Measurements from ENCODE around the gene GAGE12H. TPM values are rescaled to one million over a fixed set of nuclear protein-coding genes. Genes with fewer than 3 reads are reported as not detected.

The GAGE12H gene, protein sequence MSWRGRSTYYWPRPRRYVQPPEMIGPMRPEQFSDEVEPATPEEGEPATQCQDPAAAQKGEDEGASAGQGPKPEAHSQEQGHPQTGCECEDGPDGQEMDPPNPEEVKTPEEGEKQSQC
- not detected in 2 replicates for total RNA-seq

DNA sequence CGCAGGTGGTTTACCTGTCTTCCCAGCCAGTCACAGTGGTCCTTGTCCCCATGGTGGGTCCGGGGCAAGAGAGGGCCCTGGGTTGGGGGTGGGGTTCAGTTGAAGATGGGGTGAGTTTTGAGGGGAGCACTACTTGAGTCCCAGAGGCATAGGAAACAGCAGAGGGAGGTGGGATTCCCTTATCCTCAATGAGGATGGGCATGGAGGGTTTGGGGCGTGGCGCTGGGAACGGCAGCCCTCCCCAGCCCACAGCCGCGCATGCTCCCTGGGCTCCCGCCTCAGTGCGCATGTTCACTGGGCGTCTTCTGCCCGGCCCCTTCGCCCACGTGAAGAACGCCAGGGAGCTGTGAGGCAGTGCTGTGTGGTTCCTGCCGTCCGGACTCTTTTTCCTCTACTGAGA lies at the start of gene GAGE12H:
Gene GAGE12H (plus strand): TSS at position 301 of the 400 bp plus-strand sequence. CDS start 1,155 bp downstream, outside the sequence.

DNA sequence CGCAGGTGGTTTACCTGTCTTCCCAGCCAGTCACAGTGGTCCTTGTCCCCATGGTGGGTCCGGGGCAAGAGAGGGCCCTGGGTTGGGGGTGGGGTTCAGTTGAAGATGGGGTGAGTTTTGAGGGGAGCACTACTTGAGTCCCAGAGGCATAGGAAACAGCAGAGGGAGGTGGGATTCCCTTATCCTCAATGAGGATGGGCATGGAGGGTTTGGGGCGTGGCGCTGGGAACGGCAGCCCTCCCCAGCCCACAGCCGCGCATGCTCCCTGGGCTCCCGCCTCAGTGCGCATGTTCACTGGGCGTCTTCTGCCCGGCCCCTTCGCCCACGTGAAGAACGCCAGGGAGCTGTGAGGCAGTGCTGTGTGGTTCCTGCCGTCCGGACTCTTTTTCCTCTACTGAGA lies 47.9 kb upstream of the GAGE12H start, which contains the start of gene GAGE12C:
Gene GAGE12C (plus strand): TSS at position 301 of the 400 bp plus-strand sequence. CDS start 1,155 bp downstream, outside the sequence.

DNA sequence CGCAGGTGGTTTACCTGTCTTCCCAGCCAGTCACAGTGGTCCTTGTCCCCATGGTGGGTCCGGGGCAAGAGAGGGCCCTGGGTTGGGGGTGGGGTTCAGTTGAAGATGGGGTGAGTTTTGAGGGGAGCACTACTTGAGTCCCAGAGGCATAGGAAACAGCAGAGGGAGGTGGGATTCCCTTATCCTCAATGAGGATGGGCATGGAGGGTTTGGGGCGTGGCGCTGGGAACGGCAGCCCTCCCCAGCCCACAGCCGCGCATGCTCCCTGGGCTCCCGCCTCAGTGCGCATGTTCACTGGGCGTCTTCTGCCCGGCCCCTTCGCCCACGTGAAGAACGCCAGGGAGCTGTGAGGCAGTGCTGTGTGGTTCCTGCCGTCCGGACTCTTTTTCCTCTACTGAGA lies 38.3 kb upstream of the GAGE12H start, which contains the start of gene GAGE12D:
Gene GAGE12D (plus strand): TSS at position 301 of the 400 bp plus-strand sequence. CDS start 1,155 bp downstream, outside the sequence.

DNA sequence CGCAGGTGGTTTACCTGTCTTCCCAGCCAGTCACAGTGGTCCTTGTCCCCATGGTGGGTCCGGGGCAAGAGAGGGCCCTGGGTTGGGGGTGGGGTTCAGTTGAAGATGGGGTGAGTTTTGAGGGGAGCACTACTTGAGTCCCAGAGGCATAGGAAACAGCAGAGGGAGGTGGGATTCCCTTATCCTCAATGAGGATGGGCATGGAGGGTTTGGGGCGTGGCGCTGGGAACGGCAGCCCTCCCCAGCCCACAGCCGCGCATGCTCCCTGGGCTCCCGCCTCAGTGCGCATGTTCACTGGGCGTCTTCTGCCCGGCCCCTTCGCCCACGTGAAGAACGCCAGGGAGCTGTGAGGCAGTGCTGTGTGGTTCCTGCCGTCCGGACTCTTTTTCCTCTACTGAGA lies 28.8 kb upstream of the GAGE12H start, which contains the start of gene GAGE12E:
Gene GAGE12E (plus strand): TSS at position 301 of the 400 bp plus-strand sequence. CDS start 1,155 bp downstream, outside the sequence.

DNA sequence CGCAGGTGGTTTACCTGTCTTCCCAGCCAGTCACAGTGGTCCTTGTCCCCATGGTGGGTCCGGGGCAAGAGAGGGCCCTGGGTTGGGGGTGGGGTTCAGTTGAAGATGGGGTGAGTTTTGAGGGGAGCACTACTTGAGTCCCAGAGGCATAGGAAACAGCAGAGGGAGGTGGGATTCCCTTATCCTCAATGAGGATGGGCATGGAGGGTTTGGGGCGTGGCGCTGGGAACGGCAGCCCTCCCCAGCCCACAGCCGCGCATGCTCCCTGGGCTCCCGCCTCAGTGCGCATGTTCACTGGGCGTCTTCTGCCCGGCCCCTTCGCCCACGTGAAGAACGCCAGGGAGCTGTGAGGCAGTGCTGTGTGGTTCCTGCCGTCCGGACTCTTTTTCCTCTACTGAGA lies 19.2 kb upstream of the GAGE12H start, which contains the start of gene GAGE12F:
Gene GAGE12F (plus strand): TSS at position 301 of the 400 bp plus-strand sequence. CDS start 1,155 bp downstream, outside the sequence.

DNA sequence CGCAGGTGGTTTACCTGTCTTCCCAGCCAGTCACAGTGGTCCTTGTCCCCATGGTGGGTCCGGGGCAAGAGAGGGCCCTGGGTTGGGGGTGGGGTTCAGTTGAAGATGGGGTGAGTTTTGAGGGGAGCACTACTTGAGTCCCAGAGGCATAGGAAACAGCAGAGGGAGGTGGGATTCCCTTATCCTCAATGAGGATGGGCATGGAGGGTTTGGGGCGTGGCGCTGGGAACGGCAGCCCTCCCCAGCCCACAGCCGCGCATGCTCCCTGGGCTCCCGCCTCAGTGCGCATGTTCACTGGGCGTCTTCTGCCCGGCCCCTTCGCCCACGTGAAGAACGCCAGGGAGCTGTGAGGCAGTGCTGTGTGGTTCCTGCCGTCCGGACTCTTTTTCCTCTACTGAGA lies 9.6 kb upstream of the GAGE12H start, which contains the start of gene GAGE12G:
Gene GAGE12G (plus strand): TSS at position 301 of the 400 bp plus-strand sequence. CDS start 1,155 bp downstream, outside the sequence.

DNA sequence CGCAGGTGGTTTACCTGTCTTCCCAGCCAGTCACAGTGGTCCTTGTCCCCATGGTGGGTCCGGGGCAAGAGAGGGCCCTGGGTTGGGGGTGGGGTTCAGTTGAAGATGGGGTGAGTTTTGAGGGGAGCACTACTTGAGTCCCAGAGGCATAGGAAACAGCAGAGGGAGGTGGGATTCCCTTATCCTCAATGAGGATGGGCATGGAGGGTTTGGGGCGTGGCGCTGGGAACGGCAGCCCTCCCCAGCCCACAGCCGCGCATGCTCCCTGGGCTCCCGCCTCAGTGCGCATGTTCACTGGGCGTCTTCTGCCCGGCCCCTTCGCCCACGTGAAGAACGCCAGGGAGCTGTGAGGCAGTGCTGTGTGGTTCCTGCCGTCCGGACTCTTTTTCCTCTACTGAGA lies 9.4 kb downstream of the GAGE12H start, which contains the start of gene GAGE2A:
Gene GAGE2A (plus strand): TSS at position 301 of the 400 bp plus-strand sequence. CDS start 1,155 bp downstream, outside the sequence.

DNA sequence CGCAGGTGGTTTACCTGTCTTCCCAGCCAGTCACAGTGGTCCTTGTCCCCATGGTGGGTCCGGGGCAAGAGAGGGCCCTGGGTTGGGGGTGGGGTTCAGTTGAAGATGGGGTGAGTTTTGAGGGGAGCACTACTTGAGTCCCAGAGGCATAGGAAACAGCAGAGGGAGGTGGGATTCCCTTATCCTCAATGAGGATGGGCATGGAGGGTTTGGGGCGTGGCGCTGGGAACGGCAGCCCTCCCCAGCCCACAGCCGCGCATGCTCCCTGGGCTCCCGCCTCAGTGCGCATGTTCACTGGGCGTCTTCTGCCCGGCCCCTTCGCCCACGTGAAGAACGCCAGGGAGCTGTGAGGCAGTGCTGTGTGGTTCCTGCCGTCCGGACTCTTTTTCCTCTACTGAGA lies 19.0 kb downstream of the GAGE12H start, which contains the start of gene GAGE1:
Gene GAGE1 (plus strand): TSS at position 301 of the 400 bp plus-strand sequence. CDS start 1,155 bp downstream, outside the sequence.

Other genes starting within 250 kb of the GAGE12H start
- not detected in 2 replicates for gene GAGE13, start 248.4 kb upstream of the GAGE12H start, total RNA-seq
- gene GAGE12C, start 47.8 kb upstream of the GAGE12H start, total RNA-seq = not detected in 2 replicates
- gene GAGE12D, start 38.2 kb upstream of the GAGE12H start, total RNA-seq = not detected in 2 replicates
- not detected in 2 replicates for gene GAGE12E, start 28.7 kb upstream of the GAGE12H start, total RNA-seq
- not detected in 2 replicates for gene GAGE12F, start 19.1 kb upstream of the GAGE12H start, total RNA-seq
- not detected in 2 replicates for gene GAGE12G, start 9.5 kb upstream of the GAGE12H start, total RNA-seq
- gene GAGE2A, start 9.5 kb downstream of the GAGE12H start, total RNA-seq = not detected in 2 replicates
- gene GAGE1, start 19.1 kb downstream of the GAGE12H start, total RNA-seq = not detected in 2 replicates
- gene PAGE1, start 116.0 kb downstream of the GAGE12H start, total RNA-seq = not detected in 2 replicates
- not detected in 2 replicates for gene PAGE4, start 249.4 kb downstream of the GAGE12H start, total RNA-seq

Measured in tracheal epithelial cell (primary cell).